Panc1 (cell line): Measurements from ENCODE around the gene FGF14.

Experiments
- POLR2AphosphoS5 ChIP-seq: IDR thresholded peaks from 2 replicates; pipeline ENCODE4 v1.6.1; 2012; ENCODE audit warnings: mild to moderate bottlenecking, low read depth, low read length, moderate library complexity
- SIN3A ChIP-seq: IDR thresholded peaks from 2 replicates; pipeline ENCODE4 v1.6.1; 2012; ENCODE audit warnings: low read depth, mild to moderate bottlenecking, low read length, moderate library complexity, borderline replicate concordance; ENCODE audit not compliant: insufficient read depth
- TF ChIP-seq, protein P1 (sequence below): fragments of 450-650 bp; IDR thresholded peaks from 2 replicates; pipeline ENCODE4 v1.5.1; 2017; ENCODE audit warnings: mild to moderate bottlenecking
- TF ChIP-seq, protein P2 (sequence below), 2 experiments: IDR thresholded peaks; 2 replicates each; pipeline ENCODE4 v1.6.1; 2011 to 2012; ENCODE audit warnings: low read depth in 2 of 2, control low read depth in 1 of 2, low read length in 1 of 2, mild to moderate bottlenecking in 1 of 2, moderate library complexity in 1 of 2; ENCODE audit not compliant: insufficient read depth in 1 of 2

DNA sequence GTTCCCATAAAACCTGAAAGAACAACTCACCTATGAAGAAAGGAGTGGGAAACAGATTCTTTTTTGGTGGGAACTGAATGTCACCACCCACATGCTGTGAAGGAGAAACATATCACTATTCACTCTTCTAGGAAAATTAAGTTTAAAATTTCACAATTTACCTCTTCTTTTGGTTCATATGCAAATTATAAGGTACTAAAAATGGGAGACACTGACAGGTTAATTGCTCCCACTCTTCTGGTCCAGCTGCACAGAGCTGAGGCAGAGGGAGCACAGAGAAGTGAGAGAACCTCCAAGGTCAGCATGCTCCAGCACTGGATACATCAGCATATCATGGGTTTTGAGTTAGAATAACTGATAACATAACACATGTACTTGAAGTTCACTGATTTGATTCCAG is 186.9 kb downstream of the FGF14 start:
- TF ChIP-seq, protein P1, sequence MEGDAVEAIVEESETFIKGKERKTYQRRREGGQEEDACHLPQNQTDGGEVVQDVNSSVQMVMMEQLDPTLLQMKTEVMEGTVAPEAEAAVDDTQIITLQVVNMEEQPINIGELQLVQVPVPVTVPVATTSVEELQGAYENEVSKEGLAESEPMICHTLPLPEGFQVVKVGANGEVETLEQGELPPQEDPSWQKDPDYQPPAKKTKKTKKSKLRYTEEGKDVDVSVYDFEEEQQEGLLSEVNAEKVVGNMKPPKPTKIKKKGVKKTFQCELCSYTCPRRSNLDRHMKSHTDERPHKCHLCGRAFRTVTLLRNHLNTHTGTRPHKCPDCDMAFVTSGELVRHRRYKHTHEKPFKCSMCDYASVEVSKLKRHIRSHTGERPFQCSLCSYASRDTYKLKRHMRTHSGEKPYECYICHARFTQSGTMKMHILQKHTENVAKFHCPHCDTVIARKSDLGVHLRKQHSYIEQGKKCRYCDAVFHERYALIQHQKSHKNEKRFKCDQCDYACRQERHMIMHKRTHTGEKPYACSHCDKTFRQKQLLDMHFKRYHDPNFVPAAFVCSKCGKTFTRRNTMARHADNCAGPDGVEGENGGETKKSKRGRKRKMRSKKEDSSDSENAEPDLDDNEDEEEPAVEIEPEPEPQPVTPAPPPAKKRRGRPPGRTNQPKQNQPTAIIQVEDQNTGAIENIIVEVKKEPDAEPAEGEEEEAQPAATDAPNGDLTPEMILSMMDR, result no peak
- no peak for TF ChIP-seq POLR2AphosphoS5
- TF ChIP-seq, protein P2, sequence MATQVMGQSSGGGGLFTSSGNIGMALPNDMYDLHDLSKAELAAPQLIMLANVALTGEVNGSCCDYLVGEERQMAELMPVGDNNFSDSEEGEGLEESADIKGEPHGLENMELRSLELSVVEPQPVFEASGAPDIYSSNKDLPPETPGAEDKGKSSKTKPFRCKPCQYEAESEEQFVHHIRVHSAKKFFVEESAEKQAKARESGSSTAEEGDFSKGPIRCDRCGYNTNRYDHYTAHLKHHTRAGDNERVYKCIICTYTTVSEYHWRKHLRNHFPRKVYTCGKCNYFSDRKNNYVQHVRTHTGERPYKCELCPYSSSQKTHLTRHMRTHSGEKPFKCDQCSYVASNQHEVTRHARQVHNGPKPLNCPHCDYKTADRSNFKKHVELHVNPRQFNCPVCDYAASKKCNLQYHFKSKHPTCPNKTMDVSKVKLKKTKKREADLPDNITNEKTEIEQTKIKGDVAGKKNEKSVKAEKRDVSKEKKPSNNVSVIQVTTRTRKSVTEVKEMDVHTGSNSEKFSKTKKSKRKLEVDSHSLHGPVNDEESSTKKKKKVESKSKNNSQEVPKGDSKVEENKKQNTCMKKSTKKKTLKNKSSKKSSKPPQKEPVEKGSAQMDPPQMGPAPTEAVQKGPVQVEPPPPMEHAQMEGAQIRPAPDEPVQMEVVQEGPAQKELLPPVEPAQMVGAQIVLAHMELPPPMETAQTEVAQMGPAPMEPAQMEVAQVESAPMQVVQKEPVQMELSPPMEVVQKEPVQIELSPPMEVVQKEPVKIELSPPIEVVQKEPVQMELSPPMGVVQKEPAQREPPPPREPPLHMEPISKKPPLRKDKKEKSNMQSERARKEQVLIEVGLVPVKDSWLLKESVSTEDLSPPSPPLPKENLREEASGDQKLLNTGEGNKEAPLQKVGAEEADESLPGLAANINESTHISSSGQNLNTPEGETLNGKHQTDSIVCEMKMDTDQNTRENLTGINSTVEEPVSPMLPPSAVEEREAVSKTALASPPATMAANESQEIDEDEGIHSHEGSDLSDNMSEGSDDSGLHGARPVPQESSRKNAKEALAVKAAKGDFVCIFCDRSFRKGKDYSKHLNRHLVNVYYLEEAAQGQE (IDR thresholded peaks at IDR 0.05; ENCODE audit: insufficient read depth in 1 of 2, low read depth in 2 of 2, low read length in 1 of 2), result no peak
- TF ChIP-seq SIN3A, result no peak
